SK-N-SH treated with all-trans-retinoic acid at 6 μM for 48 hours (cell line): ENCODE data around the gene CLPTM1L.

Experiments used
- ATAC-seq: fragments of 200-7000 bp; cut with Tn5 transposase; 3 replicates; pipeline ENCODE4 v1.9.1; 2020; ENCODE audit warnings: mild to moderate bottlenecking, moderate library complexity
- ARNTL ChIP-seq: fragments of 450-650 bp; formaldehyde crosslinking; IDR thresholded peaks from 2 replicates; pipeline ENCODE4 v1.5.0; 2020; ENCODE audit warnings: low read depth, mild to moderate bottlenecking, moderate library complexity, borderline replicate concordance
- CSDC2 ChIP-seq: fragments of 250-450 bp; sonication (Bioruptor Pico); IDR thresholded peaks from 2 replicates; pipeline ENCODE4 v1.5.0; 2020; ENCODE audit warnings: mild to moderate bottlenecking, moderate library complexity
- CSRNP3 ChIP-seq: fragments of 250-450 bp; sonication (Bioruptor Pico); IDR thresholded peaks from 2 replicates; pipeline ENCODE4 v1.5.1; 2021; ENCODE audit warnings: mild to moderate bottlenecking, moderate library complexity
- ESRRG ChIP-seq: fragments of 250-450 bp; sonication (Bioruptor Pico); IDR thresholded peaks from 2 replicates; pipeline ENCODE4 v1.6.1; 2021; ENCODE audit warnings: mild to moderate bottlenecking
- GLIS3 ChIP-seq: fragments of 250-450 bp; sonication (Bioruptor Pico); IDR thresholded peaks from 2 replicates; pipeline ENCODE4 v1.5.0; 2020; ENCODE audit warnings: mild to moderate bottlenecking, moderate library complexity
- ISL1 ChIP-seq: fragments of 250-450 bp; sonication (Bioruptor Pico); IDR thresholded peaks from 2 replicates; pipeline ENCODE4 v2.1.2; 2022; ENCODE audit warnings: mild to moderate bottlenecking, moderate library complexity
- OSR1 ChIP-seq: fragments of 250-450 bp; sonication (Bioruptor Pico); IDR thresholded peaks from 2 replicates; pipeline ENCODE4 v1.8.0; 2022; ENCODE audit warnings: moderate library complexity, mild to moderate bottlenecking, inconsistent platforms
- PPARA ChIP-seq: fragments of 250-450 bp; sonication (Bioruptor Pico); IDR thresholded peaks from 2 replicates; pipeline ENCODE4 v1.5.0; 2020; ENCODE audit warnings: mild to moderate bottlenecking, borderline replicate concordance
- RARB ChIP-seq: fragments of 250-450 bp; sonication (Bioruptor Pico); IDR thresholded peaks from 2 replicates; pipeline ENCODE4 v1.8.0; 2021; ENCODE audit warnings: mild to moderate bottlenecking, moderate library complexity
- SNAI2 ChIP-seq: fragments of 250-450 bp; sonication (Bioruptor Pico); IDR thresholded peaks from 2 replicates; pipeline ENCODE4 v1.5.0; 2020; ENCODE audit warnings: mild to moderate bottlenecking, moderate library complexity
- TCF4 ChIP-seq: fragments of 250-450 bp; sonication (Bioruptor Pico); IDR thresholded peaks from 2 replicates; pipeline ENCODE4 v1.8.0; 2021; ENCODE audit warnings: mild to moderate bottlenecking, moderate library complexity, borderline replicate concordance
- TOX ChIP-seq: fragments of 250-450 bp; sonication (Bioruptor Pico); IDR thresholded peaks from 2 replicates; pipeline ENCODE4 v1.8.0; 2021; ENCODE audit warnings: mild to moderate bottlenecking, moderate library complexity, borderline replicate concordance
- ZC3H10 ChIP-seq: fragments of 250-450 bp; sonication (Bioruptor Pico); IDR thresholded peaks from 2 replicates; pipeline ENCODE4 v1.5.1; 2021; ENCODE audit warnings: mild to moderate bottlenecking, moderate library complexity
- ZFP30 ChIP-seq: fragments of 450-650 bp; formaldehyde crosslinking; IDR thresholded peaks from 2 replicates; pipeline ENCODE4 v1.5.0; 2022; ENCODE audit warnings: mild to moderate bottlenecking, moderate library complexity
- ZNF565 ChIP-seq: fragments of 450-650 bp; formaldehyde crosslinking; conservative IDR thresholded peaks from 2 replicates; pipeline ENCODE4 v1.5.0; 2020; ENCODE audit warnings: low read depth, mild to moderate bottlenecking, moderate library complexity
- ZNF70 ChIP-seq: fragments of 450-650 bp; formaldehyde crosslinking; IDR thresholded peaks from 2 replicates; pipeline ENCODE4 v1.5.0; 2020; ENCODE audit warnings: mild to moderate bottlenecking, moderate library complexity
- ZNF8 ChIP-seq: fragments of 450-650 bp; formaldehyde crosslinking; IDR thresholded peaks from 2 replicates; pipeline ENCODE4 v1.5.0; 2020; ENCODE audit warnings: mild to moderate bottlenecking, moderate library complexity
- TF ChIP-seq, protein P1 (sequence below): fragments of 250-450 bp; sonication (Bioruptor Pico); IDR thresholded peaks from 2 replicates; pipeline ENCODE4 v1.8.0; 2021; ENCODE audit warnings: low read depth, mild to moderate bottlenecking, moderate library complexity, borderline replicate concordance
- TF ChIP-seq, protein P2 (sequence below): fragments of 250-450 bp; sonication (Bioruptor Pico); IDR thresholded peaks from 2 replicates; pipeline ENCODE4 v1.5.0; 2020; ENCODE audit warnings: mild to moderate bottlenecking, moderate library complexity
- TF ChIP-seq, protein P3 (sequence below): fragments of 250-450 bp; sonication (Bioruptor Pico); IDR thresholded peaks from 2 replicates; pipeline ENCODE4 v1.8.0; 2020; ENCODE audit warnings: mild to moderate bottlenecking, moderate library complexity, borderline replicate concordance

CLPTM1L gene

GRCh38 chr5:1368756-1369155, 23.9 kb upstream of the CLPTM1L start:
- ATAC-seq = no peak
- TF ChIP-seq RARB (CRISPR knock-in tag) = no peak
- no peak for TF ChIP-seq PPARA (CRISPR knock-in tag)
- no peak for TF ChIP-seq ARNTL
- TF ChIP-seq OSR1 (CRISPR knock-in tag) = no peak
- no peak for TF ChIP-seq ZNF565
- TF ChIP-seq, protein P1, sequence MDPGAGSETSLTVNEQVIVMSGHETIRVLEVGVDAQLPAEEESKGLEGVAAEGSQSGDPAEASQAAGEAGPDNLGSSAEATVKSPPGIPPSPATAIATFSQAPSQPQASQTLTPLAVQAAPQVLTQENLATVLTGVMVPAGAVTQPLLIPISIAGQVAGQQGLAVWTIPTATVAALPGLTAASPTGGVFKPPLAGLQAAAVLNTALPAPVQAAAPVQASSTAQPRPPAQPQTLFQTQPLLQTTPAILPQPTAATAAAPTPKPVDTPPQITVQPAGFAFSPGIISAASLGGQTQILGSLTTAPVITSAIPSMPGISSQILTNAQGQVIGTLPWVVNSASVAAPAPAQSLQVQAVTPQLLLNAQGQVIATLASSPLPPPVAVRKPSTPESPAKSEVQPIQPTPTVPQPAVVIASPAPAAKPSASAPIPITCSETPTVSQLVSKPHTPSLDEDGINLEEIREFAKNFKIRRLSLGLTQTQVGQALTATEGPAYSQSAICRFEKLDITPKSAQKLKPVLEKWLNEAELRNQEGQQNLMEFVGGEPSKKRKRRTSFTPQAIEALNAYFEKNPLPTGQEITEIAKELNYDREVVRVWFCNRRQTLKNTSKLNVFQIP (CRISPR knock-in tag) = no peak
- no peak for TF ChIP-seq CSRNP3 (CRISPR knock-in tag)
- no peak for TF ChIP-seq ZC3H10 (CRISPR knock-in tag)
- no peak for TF ChIP-seq GLIS3 (CRISPR knock-in tag)
- TF ChIP-seq TOX (CRISPR knock-in tag) = no peak
- TF ChIP-seq ZNF8 (CRISPR knock-in tag) = no peak
- no peak for TF ChIP-seq TCF4 (CRISPR knock-in tag)
- no peak for TF ChIP-seq ZNF70
- no peak for TF ChIP-seq ZFP30 (CRISPR knock-in tag)
- TF ChIP-seq SNAI2 (CRISPR knock-in tag) = no peak
- TF ChIP-seq ISL1 (CRISPR knock-in tag) = no peak
- TF ChIP-seq, protein P2, sequence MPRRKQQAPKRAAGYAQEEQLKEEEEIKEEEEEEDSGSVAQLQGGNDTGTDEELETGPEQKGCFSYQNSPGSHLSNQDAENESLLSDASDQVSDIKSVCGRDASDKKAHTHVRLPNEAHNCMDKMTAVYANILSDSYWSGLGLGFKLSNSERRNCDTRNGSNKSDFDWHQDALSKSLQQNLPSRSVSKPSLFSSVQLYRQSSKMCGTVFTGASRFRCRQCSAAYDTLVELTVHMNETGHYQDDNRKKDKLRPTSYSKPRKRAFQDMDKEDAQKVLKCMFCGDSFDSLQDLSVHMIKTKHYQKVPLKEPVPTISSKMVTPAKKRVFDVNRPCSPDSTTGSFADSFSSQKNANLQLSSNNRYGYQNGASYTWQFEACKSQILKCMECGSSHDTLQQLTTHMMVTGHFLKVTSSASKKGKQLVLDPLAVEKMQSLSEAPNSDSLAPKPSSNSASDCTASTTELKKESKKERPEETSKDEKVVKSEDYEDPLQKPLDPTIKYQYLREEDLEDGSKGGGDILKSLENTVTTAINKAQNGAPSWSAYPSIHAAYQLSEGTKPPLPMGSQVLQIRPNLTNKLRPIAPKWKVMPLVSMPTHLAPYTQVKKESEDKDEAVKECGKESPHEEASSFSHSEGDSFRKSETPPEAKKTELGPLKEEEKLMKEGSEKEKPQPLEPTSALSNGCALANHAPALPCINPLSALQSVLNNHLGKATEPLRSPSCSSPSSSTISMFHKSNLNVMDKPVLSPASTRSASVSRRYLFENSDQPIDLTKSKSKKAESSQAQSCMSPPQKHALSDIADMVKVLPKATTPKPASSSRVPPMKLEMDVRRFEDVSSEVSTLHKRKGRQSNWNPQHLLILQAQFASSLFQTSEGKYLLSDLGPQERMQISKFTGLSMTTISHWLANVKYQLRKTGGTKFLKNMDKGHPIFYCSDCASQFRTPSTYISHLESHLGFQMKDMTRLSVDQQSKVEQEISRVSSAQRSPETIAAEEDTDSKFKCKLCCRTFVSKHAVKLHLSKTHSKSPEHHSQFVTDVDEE (CRISPR knock-in tag) = no peak
- TF ChIP-seq ESRRG (CRISPR knock-in tag) = no peak
- TF ChIP-seq CSDC2 (CRISPR knock-in tag) = no peak
- TF ChIP-seq, protein P3, sequence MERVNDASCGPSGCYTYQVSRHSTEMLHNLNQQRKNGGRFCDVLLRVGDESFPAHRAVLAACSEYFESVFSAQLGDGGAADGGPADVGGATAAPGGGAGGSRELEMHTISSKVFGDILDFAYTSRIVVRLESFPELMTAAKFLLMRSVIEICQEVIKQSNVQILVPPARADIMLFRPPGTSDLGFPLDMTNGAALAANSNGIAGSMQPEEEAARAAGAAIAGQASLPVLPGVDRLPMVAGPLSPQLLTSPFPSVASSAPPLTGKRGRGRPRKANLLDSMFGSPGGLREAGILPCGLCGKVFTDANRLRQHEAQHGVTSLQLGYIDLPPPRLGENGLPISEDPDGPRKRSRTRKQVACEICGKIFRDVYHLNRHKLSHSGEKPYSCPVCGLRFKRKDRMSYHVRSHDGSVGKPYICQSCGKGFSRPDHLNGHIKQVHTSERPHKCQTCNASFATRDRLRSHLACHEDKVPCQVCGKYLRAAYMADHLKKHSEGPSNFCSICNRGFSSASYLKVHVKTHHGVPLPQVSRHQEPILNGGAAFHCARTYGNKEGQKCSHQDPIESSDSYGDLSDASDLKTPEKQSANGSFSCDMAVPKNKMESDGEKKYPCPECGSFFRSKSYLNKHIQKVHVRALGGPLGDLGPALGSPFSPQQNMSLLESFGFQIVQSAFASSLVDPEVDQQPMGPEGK (CRISPR knock-in tag) = no peak

- TF ChIP-seq TCF4 (CRISPR knock-in tag) = no peak
- TF ChIP-seq GLIS3 (CRISPR knock-in tag) = no peak
- TF ChIP-seq, protein P2 (CRISPR knock-in tag) = no peak
- TF ChIP-seq TOX (CRISPR knock-in tag) = no peak
- no peak for TF ChIP-seq ZNF565
- TF ChIP-seq, protein P3 (CRISPR knock-in tag) = no peak
- ATAC-seq = no peak
These were observed 23.3 kb upstream of the CLPTM1L start for GRCh38 chr5:1368236-1368635.
